ENCODE results near the gene VN1R5.
"Not testable (repeated sequence)": the region's sequence is repeated elsewhere in the genome, so short reads cannot be mapped to it uniquely, and the experiment has no call there.

The VN1R5 gene

DNA sequence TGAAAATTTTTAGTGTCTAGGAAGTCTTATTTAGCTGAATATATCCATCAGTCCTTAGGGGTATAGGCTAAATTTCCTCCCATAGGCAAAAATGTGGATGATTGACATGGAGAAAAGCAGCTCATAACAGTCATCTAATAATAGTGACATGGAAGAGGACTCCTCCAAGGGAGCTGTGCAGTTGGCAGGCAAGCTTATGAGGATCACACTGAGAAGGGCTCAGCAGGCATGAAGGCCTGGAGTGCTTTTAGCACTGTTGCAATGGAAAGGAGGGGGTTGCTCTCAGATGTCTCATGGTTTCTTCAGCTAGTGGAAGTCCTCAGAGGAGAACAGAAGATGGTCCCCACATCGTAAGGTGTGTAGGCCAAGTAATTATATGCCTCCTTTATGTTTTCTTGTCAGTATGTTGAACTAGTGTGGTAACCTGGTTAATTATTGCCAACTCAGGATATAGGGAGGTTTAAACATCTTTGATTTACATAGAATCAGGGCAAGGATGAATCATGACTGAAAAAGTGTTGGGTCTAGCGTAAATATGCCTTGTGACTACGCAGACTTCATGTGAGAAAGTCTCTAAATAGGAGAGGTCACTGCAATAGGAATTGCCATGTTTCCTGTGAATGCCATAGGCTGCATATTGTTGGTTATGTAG, 18.9 kb downstream of the VN1R5 start:
- DNase-seq = no peak

- no peak for DNase-seq
Measured at GRCh38 chr1:247277191-247277590, 21.3 kb downstream of the VN1R5 start.

GRCh38 chr1:247281001-247281574, 25.2 kb downstream of the VN1R5 start:
- peak; percentile 62 for DNase-seq

DNA sequence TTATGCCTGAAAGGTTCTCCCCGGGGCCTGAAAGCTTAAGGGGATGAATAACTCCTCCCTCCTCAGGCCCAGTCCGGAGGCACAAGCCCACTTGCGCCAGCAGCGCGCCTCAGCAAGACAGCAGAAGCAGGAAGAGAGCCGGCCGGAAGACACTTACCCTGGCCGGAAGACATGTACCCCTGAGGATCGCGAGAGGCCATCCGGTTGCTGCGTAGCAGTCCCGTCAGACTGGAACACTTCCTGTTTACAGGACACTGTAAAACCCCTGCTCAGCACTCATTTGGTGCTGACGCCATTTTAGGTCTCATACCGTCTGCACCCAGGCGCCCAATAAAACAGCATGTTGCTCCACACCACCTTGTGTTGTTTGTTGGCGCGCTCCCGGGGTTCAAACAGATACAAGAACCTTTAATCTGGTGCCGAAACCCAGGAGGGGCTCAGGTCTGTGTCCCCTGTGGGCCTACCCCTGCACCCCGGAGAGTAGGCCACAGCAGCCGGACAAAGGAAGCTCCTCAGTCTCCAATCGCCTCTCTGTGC, 30.3 kb downstream of the VN1R5 start:
- DNase-seq = no peak

- DNase-seq = no peak
Measured at GRCh38 chr1:247287460-247287859, 31.6 kb downstream of the VN1R5 start.

DNA sequence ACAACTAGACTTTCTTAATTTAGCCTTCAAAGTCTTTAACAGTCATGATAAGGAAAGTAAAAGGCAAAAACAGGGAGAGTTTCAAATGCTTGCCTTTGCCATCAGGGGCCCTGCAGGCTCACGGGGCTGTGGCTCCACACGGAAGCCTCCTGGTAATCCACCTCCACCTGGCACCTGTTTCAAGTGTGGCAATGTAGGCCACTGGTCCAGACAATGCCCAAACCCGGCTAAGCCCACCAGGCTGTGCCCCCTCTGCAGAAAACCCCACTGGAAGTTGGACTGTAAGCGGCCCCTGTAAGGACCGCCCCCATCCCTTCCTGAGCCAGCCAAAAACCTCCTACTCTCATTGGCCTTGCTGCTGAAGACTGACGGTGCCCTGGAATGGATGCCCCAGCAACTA, 32.5 kb downstream of the VN1R5 start:
- DNase-seq = no peak

DNA sequence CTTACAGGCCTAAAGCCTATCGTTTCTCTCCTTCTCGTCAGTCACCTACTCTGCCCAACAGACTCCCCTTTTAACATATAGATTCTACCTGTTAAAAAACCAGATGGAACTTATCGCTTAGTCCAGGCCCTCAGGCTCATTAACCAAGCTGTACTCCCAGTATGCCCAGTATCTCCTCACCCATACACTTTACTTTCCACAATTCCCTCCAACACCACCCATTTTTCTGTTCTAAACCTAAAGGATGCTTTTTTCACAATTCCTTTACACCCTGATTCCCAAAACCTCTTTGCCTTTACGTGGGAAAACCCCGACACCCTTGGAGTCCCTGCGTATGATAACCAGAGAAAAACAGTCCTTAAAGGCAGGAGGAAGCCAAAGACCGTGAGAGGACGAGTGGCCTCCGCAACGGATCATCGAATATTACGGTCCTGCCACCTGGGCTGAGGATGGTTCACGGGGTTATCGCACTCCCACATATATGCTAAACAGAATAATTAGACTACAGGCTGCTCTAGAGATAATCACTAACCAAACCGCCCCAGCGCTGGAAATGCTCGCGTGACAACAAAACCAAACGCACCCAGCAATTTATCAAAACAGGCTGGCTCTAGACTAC, 33.5 kb downstream of the VN1R5 start:
- not testable (repeated sequence) for DNase-seq

DNA sequence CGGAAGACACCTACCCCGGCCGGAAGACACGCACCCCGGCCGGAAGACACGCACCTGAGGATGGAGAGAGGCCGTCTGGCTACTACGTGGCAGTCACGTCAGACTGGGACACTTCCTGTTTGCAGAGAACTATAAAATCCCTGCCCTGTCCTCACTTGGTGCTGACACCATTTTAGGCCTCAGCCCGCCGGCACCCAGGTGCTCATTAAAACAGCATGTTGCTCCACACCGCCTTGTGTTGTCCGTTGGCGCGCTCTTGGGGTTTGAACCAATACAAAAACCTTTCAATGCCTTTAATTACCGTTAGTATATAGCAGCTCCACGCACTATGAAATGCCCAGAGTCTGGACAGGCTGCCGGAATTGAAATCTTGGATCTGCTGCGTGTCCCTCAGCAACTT, 34.7 kb downstream of the VN1R5 start:
- DNase-seq = no peak

GRCh38 chr1:247291161-247291560, 35.3 kb downstream of the VN1R5 start:
- no peak for DNase-seq

- DNase-seq = no peak
Measured at GRCh38 chr1:247291833-247292561, 36.1 kb downstream of the VN1R5 start.

DNA sequence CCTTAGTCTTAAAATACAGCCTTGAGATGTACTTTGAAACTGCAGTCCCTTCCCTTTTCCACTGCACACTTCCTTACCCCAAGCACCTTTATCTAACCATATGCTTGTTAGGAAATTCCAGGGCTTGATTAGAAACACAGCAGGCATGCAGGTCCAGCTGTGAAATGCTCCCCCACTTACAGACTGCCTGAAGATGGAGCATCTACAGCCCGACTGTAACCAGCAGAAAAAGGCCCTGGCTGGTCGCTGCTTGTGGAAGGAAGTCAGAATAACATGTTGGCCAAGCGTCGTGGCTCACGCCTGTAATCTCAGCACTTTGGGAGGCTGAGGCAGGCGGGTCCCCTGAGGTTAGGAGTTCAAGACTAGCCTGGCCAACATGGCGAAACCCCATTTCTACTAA, 37.2 kb downstream of the VN1R5 start:
- peak; percentile 30 for DNase-seq

DNA sequence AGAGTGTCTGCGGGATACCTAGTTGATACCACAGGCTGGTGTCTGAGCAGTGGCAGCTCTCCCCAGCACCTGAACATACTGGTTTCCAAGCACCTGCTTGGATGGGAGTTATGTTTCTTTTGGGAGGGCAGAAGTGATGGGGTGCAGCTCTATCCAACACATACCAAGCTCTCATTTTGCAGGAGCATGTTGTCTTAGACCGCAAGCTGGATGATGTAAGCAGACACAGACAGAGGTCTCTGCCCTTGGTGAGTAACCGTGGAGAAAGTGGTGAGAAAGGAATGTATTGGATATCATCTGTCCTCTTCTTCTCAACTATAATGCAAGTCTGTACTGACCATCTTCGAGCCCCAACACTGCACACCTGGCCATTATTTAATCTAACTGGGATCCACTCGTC, 38.4 kb downstream of the VN1R5 start:
- DNase-seq = peak; percentile 91

DNA sequence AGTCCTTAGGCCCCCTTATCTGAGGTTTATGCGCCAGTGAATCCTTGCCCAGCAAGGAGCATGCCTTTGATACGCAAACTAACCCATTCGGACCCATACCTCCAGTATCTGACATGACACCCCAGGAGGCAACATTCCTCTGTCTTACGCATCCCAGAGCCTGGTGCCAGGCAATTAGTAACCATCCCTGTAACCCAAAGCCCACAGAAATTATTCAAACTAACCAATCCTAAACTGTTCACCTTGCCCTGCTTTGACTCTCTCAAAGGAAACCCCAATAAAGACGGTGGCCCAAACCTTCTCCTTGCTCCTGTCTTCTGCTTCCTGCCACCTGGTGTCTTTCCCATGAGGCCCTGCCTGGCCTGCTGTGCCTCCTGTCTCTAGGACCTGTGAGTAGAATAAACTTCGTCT, 39.4 kb downstream of the VN1R5 start:
- DNase-seq = peak; percentile 80

DNA sequence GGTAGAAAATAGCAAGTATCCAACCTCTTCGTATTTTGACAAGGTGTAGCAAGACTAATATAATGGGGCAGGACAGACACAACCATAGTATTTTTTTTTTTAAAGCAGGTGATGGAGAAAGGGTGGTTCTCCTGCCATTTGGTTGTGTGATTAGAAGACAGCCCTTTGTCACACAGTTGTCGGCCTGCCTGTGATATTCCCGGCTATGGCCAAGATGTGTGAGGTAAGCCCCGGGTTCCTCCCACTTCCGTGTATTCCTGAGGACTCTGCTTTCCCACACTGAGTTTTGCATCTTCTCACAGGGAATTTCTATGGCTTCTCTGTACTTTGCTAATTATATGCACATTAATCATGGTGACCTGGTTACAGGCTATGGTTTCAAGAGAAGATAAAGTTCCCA, 39.9 kb downstream of the VN1R5 start:
- no peak for DNase-seq

DNA sequence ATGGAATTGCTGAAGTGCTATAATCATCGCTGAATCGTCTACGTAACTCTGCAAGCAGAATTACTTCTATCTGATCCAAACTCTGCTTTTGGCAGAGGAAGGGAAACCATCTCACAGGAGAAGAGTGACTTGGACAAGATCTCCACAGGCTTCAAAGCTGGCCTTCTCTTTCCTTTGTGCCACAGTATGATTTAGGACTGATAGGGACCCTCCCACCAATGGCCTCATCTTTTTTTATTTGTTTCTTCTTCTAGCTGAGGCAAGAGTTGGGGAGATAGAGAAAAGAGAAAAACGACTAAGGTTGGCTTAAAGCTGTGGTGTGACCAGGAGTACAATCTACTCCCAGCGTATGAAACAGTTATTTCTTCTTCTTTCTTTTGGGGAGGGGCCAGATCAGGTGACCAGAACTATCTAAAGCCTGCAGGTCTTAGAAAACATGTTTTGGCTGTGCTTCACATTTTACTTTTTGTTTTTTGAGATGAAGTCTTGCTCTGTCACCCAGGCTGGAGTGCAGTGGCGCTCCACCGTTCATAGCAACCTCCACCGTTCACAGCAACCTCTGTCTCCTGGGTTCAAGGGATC, 40.8 kb downstream of the VN1R5 start:
- no peak for DNase-seq

- DNase-seq = no peak
Measured at GRCh38 chr1:247297263-247298123, 41.6 kb downstream of the VN1R5 start.

- no peak for DNase-seq
Measured at GRCh38 chr1:247298124-247298481, 42.2 kb downstream of the VN1R5 start.

GRCh38 chr1:247298701-247299100, 42.8 kb downstream of the VN1R5 start:
- no peak for DNase-seq

DNA sequence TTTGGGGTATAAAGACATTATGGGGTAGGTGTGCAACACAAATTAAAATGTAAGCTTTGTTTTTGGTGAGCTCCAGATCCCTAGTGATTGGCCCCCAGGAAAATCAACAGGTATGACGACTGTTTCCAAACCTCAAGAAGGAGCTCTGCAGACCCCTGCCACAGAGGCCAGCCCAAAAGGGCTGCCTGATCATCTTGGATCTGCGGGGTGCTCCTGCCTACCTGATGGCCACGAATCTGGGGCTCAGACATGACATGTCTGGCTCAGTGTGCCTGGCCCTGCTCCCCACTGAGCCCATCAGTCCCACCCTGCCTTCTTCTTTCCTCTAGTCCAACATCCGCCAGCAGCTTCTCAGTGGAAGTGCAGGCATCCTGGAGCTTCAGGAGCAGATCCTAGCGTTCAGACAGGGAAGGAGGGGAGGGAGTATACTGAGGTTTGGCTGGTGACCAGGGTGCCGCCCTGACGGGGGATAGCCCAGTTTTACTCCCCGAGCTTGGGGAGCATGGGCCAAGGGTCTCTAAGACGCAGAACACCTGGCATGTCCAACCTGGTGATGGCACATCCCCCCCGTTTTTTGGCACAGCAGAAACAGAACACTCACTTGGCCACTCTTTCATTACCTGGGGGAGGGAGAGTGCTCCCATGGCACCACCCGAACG, 44.0 kb downstream of the VN1R5 start:
- DNase-seq = no peak

DNA sequence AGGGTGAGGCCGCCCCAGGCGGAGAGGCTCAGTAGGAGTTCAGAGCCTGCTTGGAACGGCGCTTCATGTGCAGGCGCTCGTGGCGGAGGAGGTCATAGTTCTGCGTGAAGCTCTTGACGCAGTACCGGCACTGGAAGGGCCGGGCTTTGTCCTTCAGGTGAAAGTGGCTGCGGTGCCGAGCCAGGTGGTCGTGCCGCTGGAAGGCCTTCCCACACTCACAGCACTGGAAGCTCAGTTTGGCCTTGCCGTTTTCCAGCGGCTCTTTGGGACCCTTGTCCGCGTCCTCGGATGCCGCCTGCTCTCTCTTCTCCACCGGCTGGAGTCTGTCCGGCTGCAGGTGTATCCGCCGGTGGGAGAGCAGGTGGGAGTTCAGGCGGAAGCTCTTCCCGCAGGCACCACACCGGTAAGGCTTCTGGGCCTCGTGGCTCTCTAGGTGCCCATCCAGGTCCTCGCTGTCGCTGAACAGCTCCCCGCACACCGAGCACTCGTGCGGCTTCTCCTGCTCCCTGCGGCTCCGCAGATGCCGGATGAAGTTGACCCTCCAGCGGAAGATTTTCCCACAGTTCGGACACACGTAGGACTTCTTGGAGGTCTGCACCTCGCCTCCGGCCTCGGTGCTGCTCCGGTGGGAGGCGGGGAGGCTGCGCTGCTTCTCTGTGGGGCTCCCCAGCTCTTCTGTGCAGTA, 44.8 kb downstream of the VN1R5 start:
- DNase-seq = no peak

DNA sequence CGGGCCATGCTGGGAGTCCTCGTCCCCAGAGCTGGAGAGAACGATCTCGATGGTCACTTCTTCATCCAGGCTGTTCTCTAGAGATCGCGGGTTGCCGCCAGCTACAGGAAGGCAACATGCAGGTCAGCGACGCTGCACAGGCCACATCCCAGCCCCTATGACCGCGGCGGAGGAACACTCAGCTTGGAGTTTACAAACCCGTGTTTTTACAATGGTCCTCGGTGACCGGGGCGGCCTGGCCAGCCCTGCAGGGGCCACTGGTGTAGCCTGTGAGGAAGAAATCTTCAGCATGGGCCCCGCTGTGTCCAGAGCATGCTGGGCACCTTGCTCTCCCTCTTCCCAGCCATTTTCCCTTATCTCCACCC, 45.3 kb downstream of the VN1R5 start:
- DNase-seq = no peak
